NCI-H2227 (cell line): ENCODE results near the gene MRPL54.
"Not testable (repeated sequence)": the region's sequence is repeated elsewhere in the genome, so short reads cannot be mapped to it uniquely, and the experiment has no call there.

Experiments
- DNase-seq: peaks from one replicate; lab custom pipeline; 2025; ENCODE audit not compliant: unreplicated experiment; lab: John Stamatoyannopoulos, UW

Gene MRPL54

DNA sequence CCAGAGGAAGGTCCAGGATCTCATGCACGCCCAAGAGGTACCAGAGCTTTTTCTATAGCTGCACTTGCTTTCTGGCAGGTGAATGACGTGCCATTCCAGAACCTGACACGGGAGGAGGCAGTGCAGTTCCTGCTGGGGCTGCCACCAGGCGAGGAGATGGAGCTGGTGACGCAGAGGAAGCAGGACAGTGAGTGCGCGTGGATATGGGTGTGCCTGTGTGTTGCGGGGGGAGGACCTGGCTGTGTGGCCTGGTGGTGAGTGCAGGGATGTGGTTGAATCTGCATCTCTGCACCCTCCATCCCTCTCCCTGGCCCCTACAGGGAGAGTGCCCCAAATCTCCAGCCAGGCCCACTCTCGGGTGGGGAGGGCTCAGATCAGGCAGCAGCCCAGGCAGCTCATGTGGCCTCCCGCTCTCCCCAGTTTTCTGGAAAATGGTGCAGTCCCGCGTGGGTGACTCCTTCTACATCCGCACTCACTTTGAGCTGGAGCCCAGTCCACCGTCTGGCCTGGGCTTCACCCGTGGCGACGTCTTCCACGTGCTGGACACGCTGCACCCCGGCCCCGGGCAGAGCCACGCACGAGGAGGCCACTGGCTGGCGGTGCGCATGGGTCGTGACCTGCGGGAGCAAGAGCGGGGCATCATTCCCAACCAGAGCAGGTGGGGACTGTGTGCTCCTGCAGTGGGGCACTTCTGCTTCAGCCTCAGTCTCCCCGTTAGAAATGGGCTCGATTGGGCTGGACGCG lies 23.8 kb upstream of the MRPL54 start:
- no peak for DNase-seq

GRCh38 chr19:3740431-3740830 lies 22.1 kb upstream of the MRPL54 start:
- DNase-seq = no peak

- DNase-seq = no peak
These were observed 19.0 kb upstream of the MRPL54 start for GRCh38 chr19:3743486-3743885.

DNA sequence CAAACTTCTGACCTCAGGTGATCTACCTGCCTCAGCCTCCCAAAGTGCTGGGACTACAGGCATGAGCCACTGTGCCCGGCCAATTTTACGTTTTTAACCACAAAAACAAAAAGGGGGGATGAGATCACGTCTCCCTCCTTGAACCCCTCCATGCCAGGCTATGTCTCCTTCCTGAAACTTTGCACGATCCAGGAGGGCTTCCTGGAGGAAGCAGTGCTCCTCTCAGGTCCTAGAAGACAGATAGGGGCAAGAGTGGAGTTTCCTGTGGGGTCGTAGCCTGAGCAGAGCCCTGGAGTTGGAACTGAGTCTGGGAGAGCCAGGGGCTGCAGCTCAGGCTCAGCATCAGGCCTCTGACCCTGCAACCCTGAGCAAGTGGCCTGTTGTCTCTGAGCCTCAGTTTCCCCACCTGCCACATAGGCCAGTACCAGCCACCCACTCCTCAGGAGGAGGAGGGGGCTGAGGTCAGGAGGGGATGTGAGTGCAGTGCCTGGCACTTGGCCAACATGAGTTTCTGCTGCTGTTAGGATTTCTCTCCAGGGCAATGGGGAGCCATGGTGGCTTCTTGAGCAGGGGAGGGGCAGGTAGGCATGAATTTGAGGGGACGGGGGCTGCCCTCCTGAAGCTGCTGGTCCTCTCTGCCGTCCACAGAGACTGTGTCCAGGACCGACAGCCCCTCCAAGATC lies 17.0 kb upstream of the MRPL54 start:
- DNase-seq = no peak

GRCh38 chr19:3746371-3747056 lies 16.0 kb upstream of the MRPL54 start:
- DNase-seq = no peak

GRCh38 chr19:3748965-3749364 lies 13.5 kb upstream of the MRPL54 start:
- DNase-seq = no peak

DNA sequence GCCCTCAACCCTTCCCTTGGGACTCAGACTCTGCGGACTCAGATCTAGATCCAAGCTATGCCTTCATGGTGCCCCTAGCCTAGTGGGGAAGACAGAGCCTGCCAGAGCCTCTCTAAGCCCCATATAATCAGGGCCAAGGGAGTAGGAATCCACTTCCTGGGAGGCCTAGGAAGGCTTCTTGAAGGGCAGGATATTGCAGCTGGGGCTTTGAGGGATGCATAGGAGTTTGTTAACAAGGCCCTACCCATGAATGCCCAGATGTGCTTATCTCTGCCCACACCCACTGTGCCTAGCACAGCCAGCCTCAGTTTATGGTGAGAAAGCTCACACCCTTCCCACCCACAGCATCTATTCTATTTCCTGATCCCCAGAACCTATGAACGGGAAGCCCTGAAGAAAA lies 12.3 kb upstream of the MRPL54 start:
- DNase-seq = no peak

GRCh38 chr19:3751236-3751635 lies 11.2 kb upstream of the MRPL54 start:
- no peak for DNase-seq

DNA sequence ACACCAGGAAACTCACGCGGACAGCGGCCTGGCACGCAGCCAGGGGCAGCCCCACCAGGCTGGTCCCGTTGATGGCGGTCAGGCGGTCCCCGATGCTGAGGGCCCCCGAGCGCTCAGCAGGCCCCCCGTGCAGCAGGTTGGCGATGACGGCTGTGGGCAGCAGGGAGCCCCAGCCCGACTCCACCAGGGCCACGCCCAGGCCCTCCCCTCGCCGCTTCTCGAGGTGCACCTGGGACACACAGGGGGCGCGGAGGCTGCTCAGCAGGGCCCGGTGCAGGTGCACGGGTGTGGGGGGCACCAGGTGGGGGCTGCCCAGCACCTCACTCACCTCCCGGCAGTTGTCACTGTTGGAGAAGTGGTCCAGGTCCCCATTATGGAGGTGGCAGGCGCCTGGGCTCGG lies 10.0 kb upstream of the MRPL54 start:
- no peak for DNase-seq

DNA sequence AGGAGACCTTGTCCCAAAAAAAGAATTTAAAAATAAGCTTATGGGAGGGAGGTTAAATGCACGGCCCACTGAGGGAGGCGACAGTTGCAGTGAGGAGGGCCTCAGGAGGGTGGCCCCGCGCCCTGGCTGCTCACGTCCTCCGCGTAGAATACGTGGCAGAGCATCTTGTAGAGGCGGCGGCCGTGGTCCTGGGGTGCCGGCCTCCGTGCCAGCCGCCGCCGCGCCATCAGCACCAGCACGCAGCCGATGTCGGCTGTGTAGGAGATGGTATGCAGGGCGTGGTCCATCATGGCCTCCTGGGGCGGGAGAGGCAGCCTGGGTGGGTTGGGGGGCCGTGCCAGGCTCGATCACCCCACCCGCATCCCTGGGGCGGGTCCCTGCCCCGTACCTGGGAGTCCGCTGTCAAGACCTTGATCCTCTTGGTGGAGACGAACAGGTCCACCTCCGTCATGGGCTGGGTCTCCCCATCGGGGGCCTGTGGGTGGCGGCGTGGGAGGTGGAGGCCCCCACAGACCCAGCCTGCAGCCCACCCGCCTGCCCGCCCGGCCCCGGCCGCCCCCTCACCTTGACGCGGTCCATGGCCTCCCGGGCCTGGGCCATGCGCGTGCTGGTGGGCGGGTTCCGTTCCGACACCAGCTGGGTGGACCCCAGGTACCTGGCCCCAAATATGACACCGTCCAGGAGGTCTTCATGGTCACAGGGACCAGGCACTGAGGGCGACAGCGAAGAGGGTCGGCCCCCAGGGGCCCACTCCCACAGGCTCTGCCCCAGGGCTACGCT lies 8.7 kb upstream of the MRPL54 start:
- DNase-seq = no peak

- DNase-seq = not testable (repeated sequence)
These were observed 4.8 kb upstream of the MRPL54 start for GRCh38 chr19:3757705-3758104.

DNA sequence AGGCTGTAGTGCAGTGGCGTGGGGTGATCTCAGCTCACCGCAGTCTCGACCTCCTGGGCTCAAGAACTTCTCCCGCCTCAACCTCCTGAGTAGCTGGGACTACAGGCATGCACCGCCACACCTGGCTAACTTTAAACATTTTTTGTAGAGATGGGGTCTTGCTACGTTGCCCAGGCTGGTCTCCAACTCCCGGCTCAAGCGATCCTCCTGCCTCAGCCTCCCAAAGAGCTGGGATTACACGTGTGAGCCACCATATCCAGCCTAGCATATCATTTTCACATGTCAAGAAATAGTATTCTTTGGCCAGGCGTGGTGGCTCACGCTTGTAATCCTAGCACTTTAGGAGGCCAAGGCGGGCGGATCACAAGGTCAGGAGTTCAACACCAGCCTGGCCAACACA lies 4.2 kb upstream of the MRPL54 start:
- not testable (repeated sequence) for DNase-seq

- DNase-seq = no peak
These were observed 2.8 kb upstream of the MRPL54 start for GRCh38 chr19:3759482-3760254.

DNA sequence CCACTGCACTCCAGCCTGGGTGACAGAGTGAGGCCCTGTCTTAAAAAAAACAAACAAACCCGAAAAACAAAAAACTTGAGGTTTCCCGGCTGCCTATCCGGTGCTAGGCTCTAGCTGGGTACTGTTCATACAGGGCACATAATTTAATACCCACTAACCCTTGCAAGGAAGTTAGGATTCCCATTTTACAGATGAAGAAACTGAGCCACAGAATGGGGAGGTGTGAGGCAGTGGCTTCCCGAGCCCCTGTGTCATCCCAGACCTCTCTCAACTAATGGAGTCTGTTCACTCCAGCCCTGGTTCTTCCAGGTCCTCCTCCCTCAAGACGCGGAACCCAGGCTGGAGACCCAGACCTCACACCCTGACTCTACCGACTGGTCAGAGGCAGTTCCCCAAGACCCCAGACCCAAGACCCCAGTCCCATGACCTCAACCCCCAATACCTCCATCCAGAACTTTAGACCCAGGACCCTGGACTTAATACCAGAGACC lies 1.6 kb upstream of the MRPL54 start:
- DNase-seq = no peak

- peak; percentile 92 for DNase-seq
These were observed 926 bp upstream of the MRPL54 start, which contains the start of gene APBA3 for GRCh38 chr19:3761382-3762129. TSS of gene APBA3 (minus strand) at chr19:3761692. CDS start at chr19:3760264, 1,428 bp downstream.

DNA sequence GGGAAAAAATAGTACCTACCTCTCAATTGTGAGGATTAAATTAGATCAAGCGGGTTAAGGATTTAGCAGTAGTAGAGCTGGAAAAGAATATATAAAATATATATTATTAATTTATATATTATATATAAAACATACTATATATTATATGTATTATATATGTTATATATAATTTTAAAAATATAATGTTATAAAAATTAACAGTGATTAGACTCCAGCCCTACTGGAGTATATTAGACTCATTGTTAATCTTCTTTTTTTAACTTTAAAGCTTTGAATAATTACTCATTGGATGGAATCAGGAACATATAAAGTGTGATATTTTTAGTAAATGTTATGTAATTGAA lies 380 bp upstream of the MRPL54 start:
- no peak for DNase-seq

- no peak for DNase-seq
These were observed 2.6 kb downstream of the MRPL54 start for GRCh38 chr19:3765121-3765520.

GRCh38 chr19:3765757-3766156 lies 3.3 kb downstream of the MRPL54 start:
- not testable (repeated sequence) for DNase-seq

- no peak for DNase-seq
These were observed 4.0 kb downstream of the MRPL54 start for GRCh38 chr19:3766520-3766919.

- no peak for DNase-seq
These were observed 4.6 kb downstream of the MRPL54 start for GRCh38 chr19:3767050-3767449.
